ENCODE data around the gene NQO1. TPM values are rescaled to one million over a fixed set of nuclear protein-coding genes. Genes with fewer than 3 reads are reported as not detected.

NQO1 gene
- total and polyA plus RNA-seq, 2 of the 13 experiments (the other 11 are each of a cell fraction or from before 2014, with no cell fraction given), result 464 to 1,060 TPM

DNA sequence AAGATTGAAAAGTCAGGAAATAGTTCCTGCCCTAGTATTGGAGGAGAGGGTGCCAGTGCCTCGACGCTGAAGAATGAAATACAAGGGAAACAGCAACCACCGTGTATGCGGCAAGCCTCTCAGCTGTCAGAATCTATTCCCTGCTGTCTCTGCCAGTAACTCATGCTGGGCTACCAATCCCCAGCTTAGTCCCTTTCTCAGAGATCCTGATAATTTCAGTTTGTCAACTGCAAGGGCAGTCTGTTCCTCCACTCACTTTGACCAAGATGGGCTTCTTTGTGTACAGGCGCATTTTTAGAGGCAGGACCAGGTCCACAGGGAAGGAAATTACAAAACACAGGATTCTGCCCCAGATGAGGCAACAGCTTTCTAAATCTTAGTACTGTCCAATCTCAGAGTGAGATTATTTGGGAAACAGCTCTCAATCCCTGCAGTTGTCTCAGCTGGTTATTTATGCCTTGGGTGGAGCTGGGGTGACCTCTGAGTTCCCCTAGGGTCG lies 1.3 kb downstream of the NQO1 start (continued):
- TF ChIP-seq, protein P1, sequence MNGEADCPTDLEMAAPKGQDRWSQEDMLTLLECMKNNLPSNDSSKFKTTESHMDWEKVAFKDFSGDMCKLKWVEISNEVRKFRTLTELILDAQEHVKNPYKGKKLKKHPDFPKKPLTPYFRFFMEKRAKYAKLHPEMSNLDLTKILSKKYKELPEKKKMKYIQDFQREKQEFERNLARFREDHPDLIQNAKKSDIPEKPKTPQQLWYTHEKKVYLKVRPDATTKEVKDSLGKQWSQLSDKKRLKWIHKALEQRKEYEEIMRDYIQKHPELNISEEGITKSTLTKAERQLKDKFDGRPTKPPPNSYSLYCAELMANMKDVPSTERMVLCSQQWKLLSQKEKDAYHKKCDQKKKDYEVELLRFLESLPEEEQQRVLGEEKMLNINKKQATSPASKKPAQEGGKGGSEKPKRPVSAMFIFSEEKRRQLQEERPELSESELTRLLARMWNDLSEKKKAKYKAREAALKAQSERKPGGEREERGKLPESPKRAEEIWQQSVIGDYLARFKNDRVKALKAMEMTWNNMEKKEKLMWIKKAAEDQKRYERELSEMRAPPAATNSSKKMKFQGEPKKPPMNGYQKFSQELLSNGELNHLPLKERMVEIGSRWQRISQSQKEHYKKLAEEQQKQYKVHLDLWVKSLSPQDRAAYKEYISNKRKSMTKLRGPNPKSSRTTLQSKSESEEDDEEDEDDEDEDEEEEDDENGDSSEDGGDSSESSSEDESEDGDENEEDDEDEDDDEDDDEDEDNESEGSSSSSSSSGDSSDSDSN (CRISPR knock-in tag; IDR thresholded peaks at IDR 0.05), result peak; percentile 30; the same call in 1 of the 2 replicates
- TF ChIP-seq DNMT3B (CRISPR knock-in tag; conservative IDR thresholded peaks at IDR 0.05) (0 out of 2 replicates have a peak, but pooled peaks have one; percentile 52), CCDC6 (CRISPR knock-in tag; IDR thresholded peaks at IDR 0.05) (0 out of 2 replicates have a peak, but pooled peaks have one; percentile 44), GFI1 (CRISPR knock-in tag; IDR thresholded peaks at IDR 0.05; ENCODE audit: borderline replicate concordance) (peak; percentile 38; the same call in 1 of the 2 replicates), ZNF232 (CRISPR knock-in tag; IDR thresholded peaks at IDR 0.05; ENCODE audit: borderline replicate concordance) (no peak), PPARG (CRISPR knock-in tag; conservative IDR thresholded peaks at IDR 0.05) (0 out of 2 replicates have a peak, but pooled peaks have one; percentile 34), ZNF207 (IDR thresholded peaks at IDR 0.05; ENCODE audit: borderline replicate concordance) (no peak), KMT2A (CRISPR knock-in tag; IDR thresholded peaks at IDR 0.05) (peak; percentile 30; the same call in 1 of the 2 replicates), SMAD3 (CRISPR knock-in tag; IDR thresholded peaks at IDR 0.05) (peak; percentile 25; the same call in 1 of the 2 replicates), SIN3B (IDR thresholded peaks at IDR 0.05; ENCODE audit: low read length) (peak; percentile 49; the same call in 1 of the 2 replicates)
- TF ChIP-seq, protein P2, sequence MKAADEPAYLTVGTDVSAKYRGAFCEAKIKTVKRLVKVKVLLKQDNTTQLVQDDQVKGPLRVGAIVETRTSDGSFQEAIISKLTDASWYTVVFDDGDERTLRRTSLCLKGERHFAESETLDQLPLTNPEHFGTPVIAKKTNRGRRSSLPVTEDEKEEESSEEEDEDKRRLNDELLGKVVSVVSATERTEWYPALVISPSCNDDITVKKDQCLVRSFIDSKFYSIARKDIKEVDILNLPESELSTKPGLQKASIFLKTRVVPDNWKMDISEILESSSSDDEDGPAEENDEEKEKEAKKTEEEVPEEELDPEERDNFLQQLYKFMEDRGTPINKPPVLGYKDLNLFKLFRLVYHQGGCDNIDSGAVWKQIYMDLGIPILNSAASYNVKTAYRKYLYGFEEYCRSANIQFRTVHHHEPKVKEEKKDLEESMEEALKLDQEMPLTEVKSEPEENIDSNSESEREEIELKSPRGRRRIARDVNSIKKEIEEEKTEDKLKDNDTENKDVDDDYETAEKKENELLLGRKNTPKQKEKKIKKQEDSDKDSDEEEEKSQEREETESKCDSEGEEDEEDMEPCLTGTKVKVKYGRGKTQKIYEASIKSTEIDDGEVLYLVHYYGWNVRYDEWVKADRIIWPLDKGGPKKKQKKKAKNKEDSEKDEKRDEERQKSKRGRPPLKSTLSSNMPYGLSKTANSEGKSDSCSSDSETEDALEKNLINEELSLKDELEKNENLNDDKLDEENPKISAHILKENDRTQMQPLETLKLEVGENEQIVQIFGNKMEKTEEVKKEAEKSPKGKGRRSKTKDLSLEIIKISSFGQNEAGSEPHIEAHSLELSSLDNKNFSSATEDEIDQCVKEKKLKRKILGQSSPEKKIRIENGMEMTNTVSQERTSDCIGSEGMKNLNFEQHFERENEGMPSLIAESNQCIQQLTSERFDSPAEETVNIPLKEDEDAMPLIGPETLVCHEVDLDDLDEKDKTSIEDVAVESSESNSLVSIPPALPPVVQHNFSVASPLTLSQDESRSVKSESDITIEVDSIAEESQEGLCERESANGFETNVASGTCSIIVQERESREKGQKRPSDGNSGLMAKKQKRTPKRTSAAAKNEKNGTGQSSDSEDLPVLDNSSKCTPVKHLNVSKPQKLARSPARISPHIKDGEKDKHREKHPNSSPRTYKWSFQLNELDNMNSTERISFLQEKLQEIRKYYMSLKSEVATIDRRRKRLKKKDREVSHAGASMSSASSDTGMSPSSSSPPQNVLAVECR (CRISPR knock-in tag; IDR thresholded peaks at IDR 0.05; ENCODE audit: borderline replicate concordance), result peak; percentile 47
- TF ChIP-seq, protein P3, sequence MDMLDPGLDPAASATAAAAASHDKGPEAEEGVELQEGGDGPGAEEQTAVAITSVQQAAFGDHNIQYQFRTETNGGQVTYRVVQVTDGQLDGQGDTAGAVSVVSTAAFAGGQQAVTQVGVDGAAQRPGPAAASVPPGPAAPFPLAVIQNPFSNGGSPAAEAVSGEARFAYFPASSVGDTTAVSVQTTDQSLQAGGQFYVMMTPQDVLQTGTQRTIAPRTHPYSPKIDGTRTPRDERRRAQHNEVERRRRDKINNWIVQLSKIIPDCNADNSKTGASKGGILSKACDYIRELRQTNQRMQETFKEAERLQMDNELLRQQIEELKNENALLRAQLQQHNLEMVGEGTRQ (IDR thresholded peaks at IDR 0.05; ENCODE audit: low read depth, low read length), result 0 out of 2 replicates have a peak, but pooled peaks have one; percentile 1
- TF ChIP-seq, protein P3 (CRISPR knock-in tag; IDR thresholded peaks at IDR 0.05; ENCODE audit: borderline replicate concordance), result no peak

All from HepG2 (cell line).